Esophagus muscularis mucosa (tissue), 3 donors: ENCODE results near the gene NELFA.

Experiments used
- CTCF ChIP-seq, 3 experiments: fragments of 200-600 bp in 2 of 3; fragments of 450-650 bp in 1 of 3; sonication (generic) in 2 of 3; IDR thresholded peaks; one replicate each; pipeline ENCODE4 v1.5.1; 2017 to 2019; ENCODE audit warnings: antibody characterized with exemption in 3 of 3, mild to moderate bottlenecking in 2 of 3, moderate library complexity in 1 of 3
- POLR2AphosphoS5 ChIP-seq, 2 donors: sonication (generic); formaldehyde crosslinking; IDR thresholded peaks; one replicate each; pipeline ENCODE4 v1.6.1; 2017; ENCODE audit warnings: antibody characterized with exemption in 2 of 2

GRCh38 chr4:1991087-1991486, 17.7 kb downstream of the NELFA start:
- no peak for TF ChIP-seq CTCF (IDR thresholded peaks at IDR 0.05)
- no peak for TF ChIP-seq POLR2AphosphoS5 (IDR thresholded peaks at IDR 0.05)
